NCI-H446 treated with DMSO at 0.1 percent for 48 hours (cell line): Measurements from ENCODE around the gene TMEM43.
A peak's percentile ranks its signal among the peaks of the same experiment; 100 is the strongest.

ENCODE experiments used
- DNase-seq: peaks from one replicate; lab custom pipeline; 2025; lab: John Stamatoyannopoulos, UW

The TMEM43 gene

DNA sequence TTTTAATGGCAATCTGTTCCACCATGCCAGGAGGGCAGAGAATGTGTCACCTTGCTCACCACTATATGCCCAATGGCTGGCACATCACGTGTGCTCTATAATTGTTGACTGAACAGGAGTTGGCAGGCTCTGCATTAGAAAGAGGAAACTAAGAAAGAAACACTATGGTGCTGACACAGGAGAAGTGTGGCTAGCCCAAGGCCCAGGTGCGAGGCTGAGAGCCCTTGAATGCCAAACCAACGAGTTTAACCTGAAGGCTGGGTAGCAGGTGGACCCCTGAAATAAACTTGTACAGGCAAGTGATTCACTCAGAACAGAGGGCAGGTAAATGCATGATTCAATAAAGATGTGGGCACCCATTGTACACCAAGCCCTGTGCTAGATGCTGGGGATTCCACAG lies 2.6 kb upstream of the TMEM43 start:
- DNase-seq = no peak

DNA sequence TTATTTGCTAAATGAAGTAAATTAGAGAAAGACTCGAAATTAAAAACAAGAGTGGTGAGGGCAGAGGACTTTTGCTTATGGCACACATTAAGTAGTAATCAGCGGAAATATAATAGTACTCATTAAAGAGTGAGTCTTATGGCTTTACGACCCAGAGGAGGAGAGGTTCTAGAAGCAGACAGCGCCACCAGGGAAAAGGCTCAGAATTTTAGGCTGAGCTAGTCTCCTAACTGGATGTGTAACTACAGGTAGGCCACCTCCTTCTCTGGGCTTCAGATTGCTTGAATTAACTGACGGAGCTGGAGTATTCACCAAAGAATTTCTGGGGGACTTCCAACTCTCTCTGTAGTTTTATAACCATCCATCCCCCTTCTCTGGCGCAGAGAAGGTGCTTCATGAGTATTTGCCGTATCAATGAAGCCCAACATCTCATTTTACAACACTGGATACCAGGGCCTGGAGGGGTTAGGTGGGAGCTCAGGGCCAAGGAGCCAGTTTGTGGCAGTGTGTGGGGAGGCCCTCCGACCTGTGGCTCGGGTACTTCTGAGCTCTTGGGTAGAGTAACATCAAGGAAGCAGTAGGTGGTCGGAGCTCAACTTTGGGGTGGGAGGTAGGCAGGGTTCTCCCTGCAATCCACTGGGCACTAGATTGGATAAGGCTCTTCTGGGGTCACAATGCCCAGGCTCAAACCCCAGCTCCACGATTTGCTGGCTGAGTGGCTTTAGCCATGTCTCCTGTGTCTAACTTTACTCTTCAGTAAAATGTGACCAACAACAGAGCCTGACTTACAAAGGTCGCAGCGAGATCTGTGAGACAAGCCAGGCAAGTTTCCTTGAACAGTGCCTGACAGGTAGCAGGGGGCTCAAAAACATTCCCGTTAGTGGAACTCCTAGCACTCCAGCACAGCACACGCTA lies 1.3 kb upstream of the TMEM43 start:
- no peak for DNase-seq

DNA sequence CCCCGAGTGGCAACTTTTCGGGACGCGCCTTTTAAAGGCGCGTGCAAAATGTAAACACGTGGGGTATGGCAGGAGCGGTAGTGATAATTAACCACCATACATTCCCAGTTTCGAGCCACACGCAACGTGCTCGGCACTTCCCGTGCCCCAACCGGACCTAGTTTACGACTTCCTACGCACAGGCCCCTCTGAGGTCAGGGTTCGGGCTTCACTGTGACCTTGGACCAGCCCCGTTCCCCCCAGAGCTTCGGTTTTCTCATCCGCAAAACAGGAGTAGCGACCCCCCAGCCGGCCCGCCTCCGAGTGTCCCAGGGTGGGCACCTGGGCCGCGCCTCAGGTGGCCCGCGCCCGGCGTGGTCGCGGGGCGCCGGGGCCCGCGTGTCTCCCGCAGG lies 633 bp upstream of the TMEM43 start:
- peak; percentile 24 for DNase-seq

DNA sequence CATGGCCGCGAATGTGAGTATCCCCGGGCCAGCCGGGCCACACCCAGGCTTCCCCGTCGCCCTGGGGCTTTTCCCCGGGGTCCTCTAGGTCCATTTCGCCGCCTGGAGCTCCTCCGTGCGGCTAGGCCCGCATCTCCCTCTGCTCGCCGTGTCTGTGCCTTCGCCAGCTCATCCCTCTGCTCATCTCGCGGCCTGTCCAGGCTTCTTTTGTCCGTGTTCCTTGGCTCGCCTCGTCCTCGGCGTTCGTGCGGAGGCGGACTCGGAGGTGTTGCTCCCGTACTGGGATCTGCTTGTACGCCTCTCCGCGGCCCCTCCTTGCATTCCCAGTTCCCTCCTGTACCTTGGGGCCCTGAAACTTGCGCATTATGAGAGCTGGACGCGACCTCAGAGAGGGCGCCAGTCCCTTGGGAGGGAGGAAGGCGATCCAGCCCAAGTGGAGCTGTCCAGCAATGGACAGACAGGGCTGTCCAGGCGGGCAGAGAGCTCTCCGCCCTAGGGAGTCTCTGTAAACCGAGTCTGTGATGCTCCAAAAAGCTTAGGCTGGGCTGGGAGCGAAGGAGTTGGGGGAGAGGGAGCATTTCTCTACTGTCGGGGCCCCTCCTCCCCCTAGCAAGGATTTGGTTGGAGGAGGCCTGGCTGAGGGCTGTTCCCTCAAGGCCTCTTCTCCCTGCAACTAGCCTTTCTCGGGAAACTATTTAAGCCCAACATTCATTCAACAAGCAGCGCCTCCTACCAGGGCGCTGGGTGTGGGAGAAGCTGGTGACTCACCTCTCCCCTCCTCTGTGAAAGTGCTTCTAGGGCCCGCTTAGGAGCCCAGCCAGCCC lies 553 bp downstream of the TMEM43 start:
- no peak for DNase-seq

DNA sequence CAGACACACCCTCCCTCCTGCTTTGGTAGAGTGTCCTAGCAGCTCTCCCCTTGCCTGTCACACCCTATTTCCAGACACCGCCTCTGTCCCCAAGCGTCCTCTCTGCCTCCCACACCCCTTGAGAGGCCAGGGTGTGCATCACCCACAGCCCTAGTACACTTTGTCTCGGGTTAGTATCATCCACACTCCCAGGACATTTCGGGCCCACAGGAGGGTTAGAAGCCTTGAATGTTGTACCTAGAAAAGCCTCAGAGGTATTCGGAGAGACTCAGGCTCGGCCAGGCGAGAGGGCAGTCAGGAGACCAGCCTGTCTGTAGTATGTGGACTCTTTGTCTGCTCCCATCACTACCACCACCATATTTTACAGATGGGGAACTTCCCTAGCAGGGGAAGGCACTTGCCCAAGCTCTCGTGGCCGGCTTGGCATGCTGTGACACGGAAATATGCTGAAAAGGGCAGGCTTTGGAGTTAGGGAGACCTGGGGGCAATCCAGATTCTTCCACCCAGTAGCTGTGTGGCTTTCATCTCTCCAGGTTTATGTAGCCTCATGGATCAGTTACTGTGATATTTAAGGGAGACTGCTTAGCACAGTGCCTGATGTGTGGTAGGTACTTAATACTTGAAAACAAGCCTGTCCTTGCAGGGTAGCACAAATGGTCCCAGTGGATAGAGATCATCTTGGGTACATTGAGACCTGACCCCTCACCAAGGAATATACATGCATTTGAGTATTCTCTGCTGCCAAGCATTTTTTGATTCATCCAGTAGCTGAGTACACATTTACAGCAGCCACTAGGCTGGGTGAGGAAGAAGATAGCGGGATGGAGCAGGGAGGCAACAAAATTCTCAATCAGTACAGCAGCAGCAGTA lies 1.4 kb downstream of the TMEM43 start:
- DNase-seq = no peak

DNA sequence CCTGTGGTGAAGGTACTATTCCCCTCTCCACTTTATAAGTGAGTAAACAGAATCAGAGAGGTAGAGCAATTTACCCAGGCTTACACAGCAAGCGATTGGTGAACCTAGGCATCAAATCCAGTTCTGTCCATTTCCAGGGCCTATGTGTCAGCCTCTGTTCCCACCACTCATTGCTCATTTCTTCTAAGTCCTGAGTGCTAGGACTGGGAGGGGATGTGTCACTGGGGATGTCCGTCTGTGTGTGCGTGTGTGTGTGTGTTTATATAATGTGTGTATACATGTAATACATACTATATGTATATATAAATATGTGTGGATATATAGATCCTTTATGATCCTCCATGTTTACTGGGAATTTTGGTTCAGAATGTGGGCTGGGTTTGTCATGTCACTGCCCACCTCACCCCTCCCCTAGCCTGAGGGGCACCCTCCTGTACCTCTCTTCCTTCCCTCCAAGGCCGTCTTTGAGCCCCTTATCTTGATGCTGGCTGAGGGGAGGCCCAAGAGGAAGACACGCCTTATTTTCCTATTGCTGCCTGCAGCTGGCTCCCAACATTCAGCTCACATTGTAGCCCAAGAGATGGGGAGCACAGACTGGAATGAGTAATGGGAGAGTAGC lies 2.1 kb downstream of the TMEM43 start:
- DNase-seq = no peak

DNA sequence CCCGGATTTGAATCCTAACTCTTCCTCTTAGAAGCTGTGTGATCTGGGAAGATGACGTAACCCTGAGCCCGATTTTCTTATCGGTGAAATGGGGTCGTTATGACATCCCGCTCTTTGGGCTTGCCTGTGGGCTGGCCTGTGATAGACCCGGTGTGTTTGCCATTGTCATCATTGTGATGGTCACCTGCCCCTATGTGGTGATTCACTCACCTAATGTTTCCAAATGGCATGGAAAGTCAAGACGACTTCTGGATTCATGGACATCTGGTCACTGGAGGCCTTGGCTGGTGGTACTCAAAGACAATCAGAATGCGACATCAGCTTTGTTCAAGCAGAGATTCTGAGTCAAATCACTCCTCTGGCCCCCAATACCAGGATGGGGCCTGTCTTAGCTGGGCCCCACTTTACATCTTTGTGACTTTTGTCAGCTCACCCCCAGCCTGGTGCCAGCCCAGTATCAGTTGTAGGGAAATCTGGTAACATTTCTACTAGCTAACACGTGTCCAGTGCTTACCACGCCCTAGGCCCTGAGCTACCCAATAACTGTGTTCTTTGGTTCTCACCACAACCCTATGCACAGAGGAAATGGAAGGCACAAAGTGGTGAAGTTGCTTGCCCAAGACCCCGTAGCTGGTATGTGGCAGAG lies 2.8 kb downstream of the TMEM43 start:
- no peak for DNase-seq

DNA sequence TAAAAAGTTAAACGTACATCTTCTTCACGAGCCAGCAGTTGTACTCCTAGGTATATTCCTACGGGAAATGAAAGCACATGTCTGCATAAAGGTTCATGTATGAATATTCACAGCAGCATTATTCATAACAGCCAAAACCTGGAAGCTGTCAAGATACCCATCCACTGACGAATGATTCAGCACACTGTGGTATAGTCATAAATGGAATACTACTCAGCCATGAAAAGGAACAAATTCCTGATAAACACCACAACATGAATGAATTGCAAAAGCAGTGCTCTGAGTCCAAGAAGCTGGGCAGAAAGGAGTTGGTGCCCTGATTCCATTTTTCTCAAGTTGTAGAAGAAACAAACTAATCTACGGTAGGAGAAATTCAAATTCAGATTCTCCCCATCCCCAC lies 3.9 kb downstream of the TMEM43 start:
- no peak for DNase-seq

DNA sequence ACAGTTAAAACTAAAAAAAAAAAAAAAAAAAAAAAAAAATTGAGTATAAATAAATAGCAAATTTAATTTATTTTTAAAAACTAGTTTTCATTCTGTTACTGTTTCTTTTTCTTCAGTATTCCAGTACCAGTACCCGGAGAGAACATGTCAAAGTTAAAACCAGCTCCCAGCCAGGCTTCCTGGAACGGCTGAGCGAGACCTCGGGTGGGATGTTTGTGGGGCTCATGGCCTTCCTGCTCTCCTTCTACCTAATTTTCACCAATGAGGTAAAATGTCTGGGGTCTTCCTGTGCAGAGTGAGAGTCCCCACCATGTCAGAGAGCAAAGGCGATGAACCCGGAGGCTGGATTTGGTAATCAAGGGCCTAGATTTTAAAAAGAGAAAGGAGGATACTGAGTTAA lies 4.4 kb downstream of the TMEM43 start:
- no peak for DNase-seq

DNA sequence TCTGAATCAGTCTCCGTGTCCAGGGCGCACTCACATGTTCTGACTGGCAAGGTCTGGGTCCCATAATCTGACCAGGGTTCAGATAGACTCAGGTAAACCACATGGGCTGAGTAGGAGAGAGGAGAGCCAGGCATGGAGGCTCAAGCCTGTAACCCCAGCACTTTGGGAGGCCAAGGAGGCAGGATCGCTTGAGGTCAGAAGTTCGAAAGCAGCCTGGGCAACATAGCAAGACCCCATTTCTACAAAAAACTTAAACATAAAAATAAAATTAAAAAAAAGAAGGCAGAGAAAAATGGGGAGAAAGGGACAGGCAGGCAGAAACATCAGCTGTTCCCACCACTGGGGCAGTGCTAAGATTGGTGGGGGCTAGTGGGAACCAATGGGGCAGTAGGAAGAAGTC lies 5.4 kb downstream of the TMEM43 start:
- DNase-seq = no peak

DNA sequence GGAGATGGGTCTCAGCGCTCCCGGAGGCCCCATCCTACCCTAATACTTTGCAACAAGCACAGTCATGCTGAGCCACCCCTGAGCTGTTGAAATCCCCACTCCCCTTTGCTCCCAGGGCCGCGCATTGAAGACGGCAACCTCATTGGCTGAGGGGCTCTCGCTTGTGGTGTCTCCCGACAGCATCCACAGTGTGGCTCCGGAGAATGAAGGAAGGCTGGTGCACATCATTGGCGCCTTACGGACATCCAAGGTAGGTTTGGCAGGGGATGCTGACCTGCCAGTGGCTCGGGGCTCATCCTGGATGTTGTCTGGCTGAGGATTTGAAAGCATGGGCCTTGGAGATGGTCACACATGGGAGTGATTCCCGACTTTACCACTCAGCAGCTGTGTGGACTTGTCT lies 5.9 kb downstream of the TMEM43 start:
- DNase-seq = no peak

DNA sequence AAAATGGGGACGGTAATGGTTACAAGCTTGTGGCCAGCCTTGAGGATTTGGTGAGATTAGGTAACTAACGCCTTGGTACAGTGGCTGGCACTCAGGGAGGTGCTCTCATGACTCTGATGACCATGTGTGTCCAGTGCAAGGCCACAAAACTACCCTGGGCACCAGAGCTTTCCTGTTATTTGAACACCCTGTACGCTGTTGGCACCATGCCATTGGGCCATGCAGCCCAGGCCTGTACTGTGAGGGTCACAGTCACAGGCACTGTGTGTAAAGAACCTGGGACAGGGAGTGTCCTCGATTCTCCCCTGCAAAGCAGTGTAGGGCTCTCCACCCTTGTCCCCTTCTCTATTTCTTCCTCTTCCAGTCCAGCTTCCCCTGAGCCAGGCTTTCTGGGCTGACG lies 6.3 kb downstream of the TMEM43 start:
- DNase-seq = no peak

DNA sequence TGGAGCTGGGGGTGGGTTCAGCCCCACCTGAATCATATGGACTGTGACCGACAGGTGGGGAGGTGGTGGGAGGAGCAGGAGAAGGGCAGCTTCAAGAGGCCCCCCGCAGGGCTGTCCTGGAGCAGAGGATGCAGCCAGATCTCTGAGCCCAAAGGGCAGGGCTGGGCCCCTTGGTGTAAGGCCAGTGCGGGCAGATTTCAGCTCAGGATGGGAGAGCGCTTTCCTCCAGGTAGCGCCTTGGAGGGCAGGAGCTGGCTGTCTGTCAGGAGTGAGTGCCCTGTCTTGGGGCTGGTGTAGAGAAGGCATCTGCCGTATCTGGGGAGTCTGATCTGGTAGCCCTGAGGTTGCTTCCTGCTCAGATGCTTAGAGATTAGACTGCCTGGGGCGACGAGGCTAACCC lies 7.3 kb downstream of the TMEM43 start:
- DNase-seq = no peak

DNA sequence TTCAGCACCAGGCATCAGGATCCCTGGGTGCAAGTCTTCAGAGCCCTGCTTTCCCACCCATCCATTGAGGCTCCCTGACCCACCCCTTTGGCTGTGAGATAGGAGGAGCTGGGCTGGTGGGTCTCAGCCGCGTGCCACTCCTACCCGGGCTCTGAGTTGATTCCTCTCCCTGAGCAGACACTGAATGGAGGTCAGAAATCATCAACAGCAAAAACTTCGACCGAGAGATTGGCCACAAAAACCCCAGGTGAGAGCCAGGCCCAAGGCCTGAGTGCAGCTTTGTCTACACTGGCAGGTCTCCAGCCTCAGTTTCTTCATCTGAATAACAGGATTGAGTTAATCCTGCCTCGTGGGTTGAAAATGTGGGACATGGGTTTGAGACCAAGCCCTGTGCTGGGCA lies 7.8 kb downstream of the TMEM43 start:
- no peak for DNase-seq

DNA sequence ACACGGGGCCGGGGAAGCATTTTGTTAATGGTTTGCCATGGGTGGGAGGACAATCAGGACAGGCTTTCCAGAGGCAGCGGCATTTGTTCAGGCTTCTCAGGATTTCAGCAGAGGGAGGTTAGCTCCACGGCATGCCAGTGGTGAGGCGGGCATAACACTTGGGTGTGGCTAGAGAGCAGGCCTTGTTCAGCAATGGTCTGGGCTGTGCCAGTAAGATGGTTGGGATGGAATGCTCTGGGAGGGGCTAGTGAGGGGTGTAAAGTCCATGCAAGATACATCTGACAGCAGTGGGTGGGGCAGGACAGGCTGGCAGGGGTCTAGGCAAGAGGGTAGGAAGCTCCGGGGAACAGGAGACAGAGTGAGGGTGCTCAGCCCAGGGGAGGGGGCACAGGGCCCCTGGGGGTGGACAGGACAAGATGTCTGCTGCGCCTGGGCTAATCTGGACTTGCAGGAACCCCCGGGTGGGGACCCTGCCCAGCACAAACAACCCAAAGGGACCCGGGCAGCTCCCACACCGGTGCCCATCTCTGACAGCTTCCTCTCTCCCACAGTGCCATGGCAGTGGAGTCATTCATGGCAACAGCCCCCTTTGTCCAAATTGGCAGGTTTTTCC lies 8.4 kb downstream of the TMEM43 start:
- no peak for DNase-seq

DNA sequence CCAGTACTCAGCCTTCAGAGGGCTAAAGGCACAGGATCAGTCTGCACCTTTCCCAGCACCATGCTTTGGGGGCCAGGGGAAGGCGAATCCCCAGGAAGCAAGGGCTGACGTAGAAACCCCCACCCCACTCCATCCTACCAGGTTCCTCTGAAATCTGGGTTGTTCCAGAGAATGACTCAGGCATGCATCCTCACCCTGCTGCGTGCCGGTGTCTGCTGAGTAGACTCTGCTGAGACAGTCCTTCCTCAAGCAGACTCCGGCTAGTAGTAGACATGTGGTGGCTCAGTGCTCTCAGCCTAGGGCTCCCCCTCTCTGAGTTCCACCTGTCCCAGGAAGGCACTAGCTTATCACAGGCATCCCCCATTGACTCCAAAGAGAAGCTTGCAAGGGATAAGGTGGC lies 9.0 kb downstream of the TMEM43 start:
- DNase-seq = no peak

DNA sequence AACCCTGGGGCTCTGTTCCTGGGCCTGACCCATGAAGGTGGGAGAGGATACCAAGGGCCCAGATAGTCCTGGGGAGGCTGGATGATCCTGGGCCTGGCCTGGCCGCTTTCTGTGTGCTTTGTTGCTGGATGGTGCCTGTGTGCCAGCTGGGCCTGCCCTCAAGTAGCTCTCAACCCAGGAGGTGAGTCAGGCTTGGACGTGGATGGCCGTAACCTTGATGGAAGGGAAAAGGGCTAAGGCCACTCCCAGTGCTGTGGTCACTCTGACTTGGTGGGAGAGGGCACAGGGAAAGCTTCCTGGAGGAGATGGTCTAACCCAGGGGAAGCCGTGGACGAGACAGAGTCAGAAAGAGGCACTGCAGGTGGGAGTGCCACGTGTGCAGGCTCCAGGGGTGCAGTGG lies 9.4 kb downstream of the TMEM43 start:
- no peak for DNase-seq

DNA sequence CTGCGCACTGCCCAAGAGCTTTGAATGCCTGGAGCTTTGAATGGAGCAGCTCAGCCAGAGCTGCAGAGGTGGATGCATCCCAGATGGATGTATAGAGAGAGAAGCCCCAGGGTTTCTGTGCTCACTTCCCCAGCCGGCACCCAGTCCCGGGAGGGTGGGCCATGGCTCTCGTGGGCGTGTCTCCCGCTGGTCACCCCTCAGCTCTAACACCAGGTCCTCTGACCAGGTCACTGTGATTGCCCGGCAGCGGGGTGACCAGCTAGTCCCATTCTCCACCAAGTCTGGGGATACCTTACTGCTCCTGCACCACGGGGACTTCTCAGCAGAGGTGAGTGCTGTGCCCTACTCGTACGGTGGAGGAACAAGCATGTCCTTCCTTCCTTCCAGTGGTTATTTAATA lies 10.7 kb downstream of the TMEM43 start:
- DNase-seq = no peak

DNA sequence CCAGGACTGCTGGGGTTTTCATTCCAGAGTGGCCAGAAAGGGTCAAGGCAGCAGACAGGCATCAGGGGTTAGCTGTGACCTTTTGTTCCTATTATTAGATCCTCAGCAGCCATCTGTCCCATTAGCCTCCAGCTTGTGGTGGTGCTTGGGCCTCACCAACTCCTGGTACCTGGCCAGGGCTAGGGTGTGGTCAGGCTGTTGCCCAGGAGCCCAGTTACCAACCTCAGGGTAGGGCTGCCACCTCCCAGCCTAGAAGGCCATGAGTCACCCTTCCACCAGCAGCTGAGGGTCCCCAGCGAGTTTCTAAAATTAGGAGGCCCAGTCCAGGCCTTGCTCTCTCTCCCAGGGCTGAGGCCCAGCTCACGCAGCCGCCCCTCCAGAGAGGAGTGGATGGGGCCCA lies 12.2 kb downstream of the TMEM43 start:
- no peak for DNase-seq

DNA sequence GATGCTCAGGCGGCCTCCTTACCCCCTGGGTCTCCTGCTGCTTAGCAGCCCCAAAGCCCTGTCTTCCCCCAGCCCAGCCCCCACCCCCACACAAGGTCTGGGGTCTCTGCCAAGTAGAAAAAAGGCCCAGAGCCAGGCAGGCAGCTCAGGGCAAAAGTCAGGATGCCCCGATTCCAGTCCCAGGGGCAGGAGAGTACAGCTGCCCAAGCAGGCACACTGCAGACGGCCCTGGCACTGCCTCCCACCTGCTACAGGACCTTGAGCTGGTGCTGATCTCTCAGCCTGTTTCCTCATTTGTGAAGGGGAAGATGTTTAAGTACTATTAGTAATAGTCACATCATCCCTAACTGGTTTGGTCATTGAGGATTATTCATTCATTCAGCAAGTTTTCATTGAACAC lies 12.6 kb downstream of the TMEM43 start:
- DNase-seq = no peak
